Left ventricle myocardium inferior (tissue), 1 donor: ENCODE data around the gene ZNF646. TPM values are rescaled to one million over a fixed set of nuclear protein-coding genes. Genes with fewer than 3 reads are reported as not detected.

Source experiments
- DNase-seq: peaks from one replicate; pipeline ENCODE4 v3.0.0-alpha.2; 2020
- H3K27ac ChIP-seq: fragments of 200-600 bp; replicated peaks from 2 replicates; pipeline ENCODE4 v1.8.0; 2021
- H3K27me3 ChIP-seq: fragments of 200-600 bp; 2 replicates; pipeline ENCODE4 v1.8.0; 2021; ENCODE audit warnings: low read depth
- H3K36me3 ChIP-seq: fragments of 200-600 bp; 2 replicates; pipeline ENCODE4 v1.8.0; 2021
- H3K4me1 ChIP-seq: fragments of 200-600 bp; 2 replicates; pipeline ENCODE4 v1.8.0; 2021
- H3K4me3 ChIP-seq: fragments of 200-600 bp; 2 replicates; pipeline ENCODE4 v1.8.0; 2021; ENCODE audit warnings: mild to moderate bottlenecking, moderate library complexity
- H3K9me3 ChIP-seq: fragments of 200-600 bp; replicated peaks from 2 replicates; pipeline ENCODE4 v1.8.0; 2021
- intact Hi-C: fragments of 100-400 bp; cut with micrococcal nuclease; formaldehyde crosslinking; loops from one replicate; pipeline ENCODE4 v1.11.0; 2022
- total RNA-seq: library from RNA; stranded (reverse); fragmentation: NEBNext Ultra II Directional; extraction: Animal tissue kit (Norgen Biotek cat#: 25700); gene quantifications from one replicate; pipeline ENCODE4 v1.2.1, GENCODE V29; 2021
- TF ChIP-seq, protein P1 (sequence below): fragments of 200-600 bp; IDR thresholded peaks from 2 replicates; pipeline ENCODE4 v1.8.0; 2021; ENCODE audit warnings: antibody characterized with exemption, mild to moderate bottlenecking, borderline replicate concordance
- donor health status: DM: no; HTN: yes; CAD: no; lungs with severe emphysema.

Gene ZNF646
- total RNA-seq, 1 donor from 2014 or later = 9.6 TPM

- no peak for DNase-seq
- Histone ChIP-seq H3K9me3 (no peaks in the 10 kb centered on the region), H3K4me3 (no peak overlapping the region), H3K27me3 (no peaks in the 10 kb centered on the region), H3K4me1 (peaks cover 65% of the 10 kb centered on the region), H3K36me3 (peaks cover 34% of the 10 kb centered on the region), H3K27ac (peak overlapping the region; percentile 99)
- intact Hi-C loops = no loop called here
- TF ChIP-seq, protein P1, sequence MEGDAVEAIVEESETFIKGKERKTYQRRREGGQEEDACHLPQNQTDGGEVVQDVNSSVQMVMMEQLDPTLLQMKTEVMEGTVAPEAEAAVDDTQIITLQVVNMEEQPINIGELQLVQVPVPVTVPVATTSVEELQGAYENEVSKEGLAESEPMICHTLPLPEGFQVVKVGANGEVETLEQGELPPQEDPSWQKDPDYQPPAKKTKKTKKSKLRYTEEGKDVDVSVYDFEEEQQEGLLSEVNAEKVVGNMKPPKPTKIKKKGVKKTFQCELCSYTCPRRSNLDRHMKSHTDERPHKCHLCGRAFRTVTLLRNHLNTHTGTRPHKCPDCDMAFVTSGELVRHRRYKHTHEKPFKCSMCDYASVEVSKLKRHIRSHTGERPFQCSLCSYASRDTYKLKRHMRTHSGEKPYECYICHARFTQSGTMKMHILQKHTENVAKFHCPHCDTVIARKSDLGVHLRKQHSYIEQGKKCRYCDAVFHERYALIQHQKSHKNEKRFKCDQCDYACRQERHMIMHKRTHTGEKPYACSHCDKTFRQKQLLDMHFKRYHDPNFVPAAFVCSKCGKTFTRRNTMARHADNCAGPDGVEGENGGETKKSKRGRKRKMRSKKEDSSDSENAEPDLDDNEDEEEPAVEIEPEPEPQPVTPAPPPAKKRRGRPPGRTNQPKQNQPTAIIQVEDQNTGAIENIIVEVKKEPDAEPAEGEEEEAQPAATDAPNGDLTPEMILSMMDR = no peak
Observed at GRCh38 chr16:31111881-31112466, 37.8 kb downstream of the ZNF646 start.

DNA sequence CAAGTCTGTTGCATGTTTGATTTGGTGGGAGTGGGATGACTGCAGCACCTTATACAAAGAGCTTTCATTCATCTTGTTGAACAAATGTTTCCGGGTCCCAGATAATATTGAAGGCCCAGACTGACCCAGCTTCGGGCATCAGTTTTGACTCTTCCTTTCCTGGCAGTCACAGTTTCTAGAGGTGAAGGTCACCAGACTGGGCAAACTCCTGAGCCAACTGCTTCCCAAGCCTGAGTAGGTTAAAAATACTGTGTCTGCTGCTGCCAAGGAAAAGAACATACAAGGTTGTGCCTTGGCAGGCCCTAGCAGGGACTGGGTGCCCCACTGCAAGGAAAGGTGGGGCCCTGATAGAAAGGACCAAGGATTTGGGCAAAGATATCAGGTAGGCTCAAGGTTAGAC, 38.5 kb downstream of the ZNF646 start:
- DNase-seq = no peak
- intact Hi-C loops = no loop called here
- TF ChIP-seq, protein P1 = no peak
- Histone ChIP-seq H3K4me1 (peaks cover 68% of the 10 kb centered on the region), H3K36me3 (peaks cover 34% of the 10 kb centered on the region), H3K27ac (peak overlapping the region; percentile 99), H3K4me3 (no peak overlapping the region), H3K9me3 (no peaks in the 10 kb centered on the region), H3K27me3 (no peaks in the 10 kb centered on the region)

DNA sequence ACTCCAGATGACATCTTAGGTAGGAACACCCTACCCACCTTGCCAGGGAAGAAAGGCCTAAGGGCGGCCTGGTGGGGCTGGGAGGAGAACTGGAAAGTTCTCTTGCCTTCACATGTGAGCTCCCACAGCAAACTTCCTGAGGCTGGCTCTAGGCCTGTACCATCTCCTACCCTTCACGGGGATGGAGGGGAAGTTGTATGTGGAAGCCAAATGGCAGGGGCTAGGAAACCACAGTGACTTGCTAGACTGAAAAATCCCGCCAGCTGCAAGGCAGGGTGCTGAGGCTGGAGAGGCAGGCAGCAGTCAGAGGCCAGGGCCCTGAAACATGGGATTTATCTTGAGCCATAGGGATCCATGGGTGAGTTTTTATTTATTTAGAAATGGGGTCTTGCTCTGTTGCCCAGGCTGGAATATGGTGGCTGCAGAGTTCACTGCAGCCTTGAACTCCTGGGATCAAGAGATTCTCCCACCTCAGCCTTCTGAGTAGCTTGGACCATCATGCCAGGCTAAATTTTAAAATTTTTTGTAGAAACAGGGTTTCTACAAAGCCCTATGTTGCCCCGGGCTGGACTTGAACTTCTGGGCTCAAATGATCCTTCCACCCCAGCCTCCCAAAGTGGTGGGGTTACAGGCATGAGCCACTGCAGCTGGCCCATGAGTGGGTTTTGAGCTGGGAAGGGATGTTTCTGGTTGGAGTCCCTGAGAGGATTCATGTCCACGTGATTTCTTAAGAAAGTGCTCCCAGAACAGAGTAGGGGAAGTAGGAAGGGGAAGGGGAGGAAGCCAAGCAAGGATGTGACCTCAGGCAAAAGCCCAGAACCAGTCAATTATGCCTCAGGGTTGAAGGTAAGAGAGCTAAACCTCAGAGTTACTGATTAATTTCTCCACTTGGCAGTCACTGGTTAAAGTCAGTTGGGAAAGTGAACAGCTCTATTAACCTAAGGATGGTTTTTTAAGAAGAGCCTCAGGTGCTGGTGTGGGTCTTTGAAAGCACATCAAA, 39.2 kb downstream of the ZNF646 start:
- intact Hi-C loops = no loop called here
- Histone ChIP-seq H3K36me3 (peaks cover 34% of the 10 kb centered on the region), H3K27ac (peak overlapping the region; percentile 99), H3K4me3 (peak overlapping the region; percentile 33), H3K27me3 (no peaks in the 10 kb centered on the region), H3K9me3 (no peaks in the 10 kb centered on the region), H3K4me1 (peaks cover 69% of the 10 kb centered on the region)
- no peak for DNase-seq
- TF ChIP-seq, protein P1 = no peak

DNA sequence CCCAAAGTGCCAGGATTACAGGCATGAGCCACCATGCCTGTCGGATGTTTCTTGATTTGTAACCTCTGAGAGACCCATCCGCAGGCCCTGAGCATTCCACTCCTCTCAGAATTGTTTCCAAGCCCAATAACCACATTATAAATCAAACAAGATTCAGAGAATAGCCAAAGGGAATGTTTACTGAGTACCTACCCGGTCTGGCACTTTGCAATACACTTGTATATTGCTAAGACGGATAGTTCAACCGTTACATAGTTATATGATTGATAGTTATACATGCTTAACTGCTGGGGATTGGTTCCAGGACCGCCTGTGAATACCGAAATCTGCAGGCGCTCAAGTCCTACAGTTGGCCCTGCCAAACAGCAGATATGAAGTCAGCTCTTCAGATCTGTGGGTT, 40.2 kb downstream of the ZNF646 start:
- Histone ChIP-seq H3K4me3 (no peak overlapping the region), H3K4me1 (peaks cover 69% of the 10 kb centered on the region), H3K36me3 (peaks cover 37% of the 10 kb centered on the region), H3K27ac (peak overlapping the region; percentile 99), H3K27me3 (no peaks in the 10 kb centered on the region), H3K9me3 (no peaks in the 10 kb centered on the region)
- intact Hi-C loops = no loop called here
- TF ChIP-seq, protein P1 = no peak
- no peak for DNase-seq

DNA sequence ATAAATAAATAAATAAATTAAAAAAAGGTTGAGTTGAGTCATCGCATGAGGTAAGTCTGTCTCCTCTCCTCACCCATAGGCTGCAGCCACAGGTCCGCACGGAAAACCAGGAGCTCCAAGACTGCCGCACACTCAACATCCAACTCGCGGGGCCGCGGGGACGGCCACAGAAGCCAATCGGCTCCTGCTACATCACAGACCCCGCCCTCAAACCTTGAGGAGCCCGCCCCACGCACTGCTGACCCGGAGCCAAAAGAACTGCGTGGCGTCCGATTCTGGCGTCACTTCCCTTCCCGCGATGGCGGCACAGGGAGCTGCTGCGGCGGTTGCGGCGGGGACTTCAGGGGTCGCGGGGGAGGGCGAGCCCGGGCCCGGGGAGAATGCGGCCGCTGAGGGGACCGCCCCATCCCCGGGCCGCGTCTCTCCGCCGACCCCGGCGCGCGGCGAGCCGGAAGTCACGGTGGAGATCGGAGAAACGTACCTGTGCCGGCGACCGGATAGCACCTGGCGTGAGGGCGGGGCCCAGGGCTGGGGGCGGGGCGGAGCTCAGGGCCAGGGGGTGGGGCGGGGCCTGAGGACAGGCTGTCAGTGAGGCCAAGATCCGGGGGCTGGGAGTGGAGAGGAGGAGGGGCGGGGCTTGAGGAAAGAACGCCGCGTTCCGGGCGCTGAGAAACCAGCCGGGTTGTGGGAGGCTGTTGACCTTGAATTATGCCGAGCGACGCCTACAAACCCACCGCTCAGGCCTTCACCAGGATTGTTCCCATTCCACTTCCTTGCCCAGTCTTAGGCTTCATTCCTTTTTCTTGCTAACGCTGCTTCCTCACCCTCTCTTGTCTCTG, 43.4 kb downstream of the ZNF646 start, which contains the start of gene KAT8:
Gene KAT8 (plus strand): TSS at position 281 of the 839 bp plus-strand sequence. CDS start 18 bp downstream, at position 299.
- no peaks in the 10 kb centered on the region for H3K9me3 ChIP-seq
- TF ChIP-seq, protein P1 = no peak
- H3K4me3 ChIP-seq = peak within 1 kb of the TSS; percentile 77
- H3K4me1 ChIP-seq = peaks cover 67% of the 10 kb centered on the region
- H3K27me3 ChIP-seq = no peaks in the 10 kb centered on the region
- peak; percentile 98 for DNase-seq
- intact Hi-C loops = no loop called here
- peaks cover 36% of the 10 kb centered on the region for H3K36me3 ChIP-seq
- peak within 1 kb of the TSS; percentile 99 for H3K27ac ChIP-seq
